Sigmoid colon (tissue), 3 donors: ENCODE data around the gene MTM1.
A peak's percentile ranks its signal among the peaks of the same experiment; 100 is the strongest.

Experiments used
- CTCF ChIP-seq, 4 experiments: fragments of 450-650 bp in 3 of 4; fragments of 200-600 bp in 1 of 4; IDR thresholded peaks; one replicate each; pipeline ENCODE4 v1.5.1; 2016 to 2019; ENCODE audit warnings: antibody characterized with exemption in 4 of 4, mild to moderate bottlenecking in 3 of 4, moderate library complexity in 2 of 4
- POLR2A ChIP-seq, 2 donors: fragments of 450-650 bp; IDR thresholded peaks; one replicate each; pipeline ENCODE4 v1.6.1; 2016; ENCODE audit warnings: antibody characterized with exemption in 2 of 2, mild to moderate bottlenecking in 2 of 2, moderate library complexity in 2 of 2

GRCh38 chrX:150568320-150569154, at the start of gene MTM1:
- TF ChIP-seq CTCF (IDR thresholded peaks at IDR 0.05) (no peak), POLR2A (IDR thresholded peaks at IDR 0.05) (peak; percentile 28 to 58)
